HG03521 (cell line): Measurements from ENCODE around the gene GOLM1.

Experiments
- ATAC-seq: cut with Tn5 transposase; IDR thresholded peaks from one replicate; pipeline ENCODE4 v1.9.1; 2021; ENCODE audit warnings: mild to moderate bottlenecking, moderate library complexity; ENCODE audit not compliant: unreplicated experiment

The GOLM1 gene

DNA sequence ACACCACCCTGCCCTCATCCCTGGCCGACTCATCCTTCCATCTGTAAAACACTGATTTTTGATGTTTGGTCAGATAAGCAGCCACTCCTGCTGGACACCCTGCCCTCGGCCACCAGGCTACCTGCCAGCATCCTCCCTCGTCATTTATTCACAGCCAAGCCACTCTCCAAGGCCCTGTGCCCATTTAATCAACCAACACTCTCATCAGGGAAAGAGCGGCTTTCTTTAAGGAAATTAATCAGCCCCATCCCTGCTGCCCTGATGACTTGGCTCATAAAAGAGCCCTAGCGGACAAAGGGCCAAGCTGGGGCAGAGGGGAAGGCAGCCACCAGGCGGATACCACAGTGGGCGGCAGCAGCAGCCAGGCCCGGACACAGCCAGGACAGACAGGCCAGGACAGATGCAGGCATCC, 52.4 kb downstream of the GOLM1 start:
- no peak for ATAC-seq

DNA sequence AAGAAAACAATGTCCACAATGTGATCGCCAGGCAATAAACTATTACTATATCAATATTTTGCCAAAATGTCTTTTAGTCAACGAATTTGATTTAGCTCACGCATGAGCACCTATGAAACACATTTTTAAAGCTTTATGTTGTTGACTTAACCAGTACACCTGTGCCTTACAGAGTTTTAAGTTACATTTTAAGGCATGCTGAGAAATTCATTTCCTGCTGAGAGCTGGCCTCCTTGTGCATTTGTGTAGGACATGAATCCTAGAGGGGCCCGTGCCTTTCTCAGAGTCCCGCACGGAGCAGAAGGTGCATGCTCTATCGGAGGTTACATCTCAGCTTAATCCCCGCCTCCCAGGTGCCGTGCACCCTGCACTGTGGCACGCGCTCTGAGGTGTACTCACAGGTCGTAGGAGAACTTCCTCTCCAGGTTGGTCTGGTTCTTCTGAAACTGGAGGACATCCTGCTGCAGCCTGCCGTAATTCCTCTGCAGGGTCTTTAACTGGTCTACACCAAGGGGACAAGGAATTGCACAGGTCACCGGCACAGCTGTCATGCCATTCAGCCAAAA, 53.2 kb downstream of the GOLM1 start:
- ATAC-seq = no peak

DNA sequence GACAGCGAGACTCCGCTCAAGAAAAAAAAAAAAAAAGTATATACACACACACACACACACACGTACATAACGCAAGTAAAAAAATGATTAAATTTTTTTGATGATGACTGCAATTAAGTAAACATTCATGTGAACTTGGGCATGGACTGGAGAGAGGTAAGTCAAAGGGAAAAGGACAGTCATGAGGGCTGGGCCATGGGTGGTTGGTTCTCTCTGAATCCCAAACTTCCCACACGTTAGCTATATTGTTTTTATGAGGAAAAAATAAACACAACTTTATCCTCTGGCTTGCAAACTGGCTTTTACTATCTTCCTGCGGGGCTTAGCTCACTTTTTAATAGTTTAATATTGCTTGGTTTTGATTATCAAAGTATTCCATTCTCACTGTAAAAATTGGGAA, 53.7 kb downstream of the GOLM1 start:
- ATAC-seq = no peak

DNA sequence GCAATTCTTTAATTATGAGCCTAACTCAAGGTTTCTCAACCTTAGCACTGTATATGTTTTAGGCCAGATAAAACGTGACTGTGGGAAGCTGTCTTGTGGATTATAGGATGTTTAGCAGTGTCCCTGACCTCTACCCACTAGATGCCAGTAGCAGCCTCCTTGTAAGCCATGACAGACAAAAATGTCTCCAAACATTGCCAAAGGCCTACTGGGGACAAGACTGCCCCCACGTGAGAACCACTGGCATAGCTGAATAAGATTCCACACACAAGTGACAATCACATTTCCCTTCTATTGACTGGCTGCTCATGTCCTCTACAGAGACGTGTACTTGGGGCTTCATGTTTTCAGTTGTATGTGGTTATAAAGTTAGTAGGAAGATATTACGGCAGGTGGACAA, 55.4 kb downstream of the GOLM1 start:
- no peak for ATAC-seq

DNA sequence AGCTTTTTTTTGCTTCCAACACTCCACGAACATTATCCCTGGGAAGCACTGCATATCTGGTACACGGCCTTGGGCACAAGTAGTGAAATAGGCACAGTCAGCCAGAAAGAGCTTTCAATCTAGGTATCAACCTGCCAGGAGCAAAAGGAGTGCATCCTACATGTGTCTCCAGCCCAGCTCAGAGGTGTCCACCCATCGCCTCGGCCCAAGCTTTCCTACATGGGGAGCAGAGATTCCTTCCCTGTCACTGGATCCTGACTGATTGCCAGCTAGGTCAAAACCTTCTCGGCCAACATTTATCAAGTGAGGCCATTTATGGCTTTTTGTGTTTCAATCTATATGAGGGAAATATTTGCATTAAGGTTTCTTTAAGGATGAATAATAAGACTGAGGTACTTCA, 55.8 kb downstream of the GOLM1 start:
- ATAC-seq = no peak

DNA sequence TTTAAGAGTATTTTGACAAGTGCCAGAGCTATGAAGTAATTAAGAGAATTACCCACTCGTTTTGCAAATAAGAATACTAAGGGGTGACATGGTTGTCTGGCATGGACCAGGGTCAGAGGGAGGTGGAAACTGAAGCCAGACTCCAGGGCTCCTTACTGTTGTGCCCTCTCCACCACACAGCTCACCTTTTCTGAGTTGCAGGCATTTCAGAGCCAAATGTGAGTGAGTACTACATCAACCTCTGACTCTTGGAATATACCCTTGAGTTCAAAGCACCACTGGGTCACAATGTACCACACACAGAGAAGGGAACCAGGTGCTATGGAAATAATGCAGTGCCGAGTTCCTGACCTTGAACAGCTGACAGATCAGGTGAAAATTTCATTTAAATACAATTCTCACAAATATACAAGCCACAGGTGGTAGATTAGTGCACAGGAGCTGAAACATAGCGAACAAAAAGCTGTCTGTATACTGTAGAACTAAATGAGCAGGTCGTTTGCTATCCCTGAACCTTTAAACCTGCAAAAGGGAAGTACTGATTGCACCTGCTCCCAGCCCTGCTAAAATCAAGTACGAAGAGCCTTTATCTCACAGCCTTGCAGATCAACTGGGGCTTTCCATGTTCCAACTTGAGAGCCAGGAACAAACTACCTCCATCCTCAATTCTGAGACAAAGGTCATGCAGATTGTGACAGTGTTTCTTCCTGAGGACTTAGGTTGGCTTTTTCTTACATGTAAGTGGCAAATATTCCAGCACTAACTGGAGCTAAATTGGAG, 57.0 kb downstream of the GOLM1 start:
- ATAC-seq = no peak

DNA sequence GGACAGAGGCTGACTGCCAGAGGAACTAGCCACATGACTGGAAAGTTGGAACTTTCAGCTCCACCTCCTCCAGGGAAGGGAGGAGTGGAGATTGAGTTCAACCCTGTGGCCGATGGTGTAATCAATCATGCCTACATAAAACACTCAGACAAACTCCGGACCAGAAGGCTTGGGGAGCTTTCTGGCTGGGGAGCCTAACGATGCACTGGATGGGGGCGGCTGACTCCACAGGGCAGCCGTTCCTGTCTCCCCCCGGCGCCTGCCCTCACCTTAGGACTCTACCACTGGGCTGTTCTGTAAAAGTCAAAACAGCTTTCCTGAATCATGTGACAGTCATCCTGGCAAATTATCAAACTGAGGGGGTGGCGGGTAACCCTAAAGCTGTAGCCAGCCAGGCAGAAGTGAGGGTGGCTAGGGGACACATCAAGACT, 58.0 kb downstream of the GOLM1 start:
- no peak for ATAC-seq

DNA sequence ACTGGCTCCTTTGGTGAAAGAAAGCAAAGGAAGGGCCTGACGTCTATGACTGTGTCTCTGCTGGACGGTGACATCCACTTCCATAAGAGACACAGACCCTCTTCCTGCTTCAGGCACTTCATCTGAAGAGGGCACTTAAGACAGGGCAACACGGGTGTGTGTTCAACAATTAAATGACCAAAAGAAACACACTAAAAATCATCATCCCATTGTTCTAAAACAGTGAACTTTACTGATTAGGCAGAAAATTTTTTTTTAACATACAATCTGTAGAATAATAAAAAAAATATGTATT, 58.5 kb downstream of the GOLM1 start:
- no peak for ATAC-seq

DNA sequence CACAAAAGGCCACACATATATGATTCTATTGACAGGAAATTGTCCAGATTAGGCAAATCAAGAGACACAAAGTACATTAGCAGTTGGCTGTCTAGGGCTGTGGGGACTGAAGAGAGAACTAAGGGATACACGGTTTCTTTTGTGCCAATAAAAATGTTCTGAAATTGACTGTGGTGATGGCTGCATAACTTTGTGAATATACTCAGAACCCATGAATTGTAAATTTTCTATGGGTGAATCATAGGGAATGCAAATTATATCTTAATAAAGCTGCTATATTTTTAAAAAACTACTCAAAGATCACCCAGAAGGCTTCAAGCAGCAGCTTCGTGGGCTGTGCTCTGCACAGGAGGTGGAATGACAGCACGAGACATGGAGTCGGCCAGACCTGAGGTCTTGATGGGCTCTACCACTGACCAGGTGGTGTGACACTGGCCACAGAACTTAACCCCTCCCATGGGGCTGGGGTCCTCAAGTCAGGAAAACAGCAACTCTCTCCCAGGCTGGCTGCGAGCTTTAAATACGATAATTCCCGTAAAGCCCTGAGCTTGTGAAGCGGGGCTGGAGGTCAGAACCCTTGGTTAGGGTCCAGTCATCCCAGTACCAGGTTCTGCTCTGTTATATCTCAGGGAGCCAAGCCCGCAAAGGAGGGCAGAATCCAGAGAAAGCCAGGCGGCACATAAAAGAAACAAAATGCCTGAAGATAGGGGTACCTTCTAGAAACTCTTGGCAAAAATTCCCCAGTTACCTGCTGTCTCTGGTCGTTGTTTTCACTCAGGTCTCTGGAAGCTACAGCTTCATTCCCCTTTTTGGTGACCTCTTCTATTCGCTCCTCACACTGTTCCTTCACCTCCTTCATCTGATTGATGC, 59.1 kb downstream of the GOLM1 start:
- no peak for ATAC-seq

DNA sequence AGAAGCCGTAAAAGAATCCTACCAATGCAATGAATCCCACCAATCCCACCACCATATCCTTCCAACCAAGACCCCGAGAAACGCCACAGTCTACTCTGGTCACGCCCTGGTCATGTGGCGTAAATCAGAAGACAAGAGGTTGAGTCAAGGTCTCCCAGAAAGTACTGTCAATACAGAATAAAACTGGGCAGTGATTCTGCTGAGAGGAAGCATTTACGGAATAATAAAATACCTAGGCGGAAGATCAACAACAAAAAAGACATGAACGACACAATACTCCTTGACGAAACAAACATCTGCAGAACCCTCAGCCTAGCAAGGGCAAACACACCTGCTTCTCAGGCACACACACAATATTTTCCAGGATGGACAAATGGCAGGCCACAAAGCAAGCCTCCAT, 62.8 kb downstream of the GOLM1 start:
- no peak for ATAC-seq

DNA sequence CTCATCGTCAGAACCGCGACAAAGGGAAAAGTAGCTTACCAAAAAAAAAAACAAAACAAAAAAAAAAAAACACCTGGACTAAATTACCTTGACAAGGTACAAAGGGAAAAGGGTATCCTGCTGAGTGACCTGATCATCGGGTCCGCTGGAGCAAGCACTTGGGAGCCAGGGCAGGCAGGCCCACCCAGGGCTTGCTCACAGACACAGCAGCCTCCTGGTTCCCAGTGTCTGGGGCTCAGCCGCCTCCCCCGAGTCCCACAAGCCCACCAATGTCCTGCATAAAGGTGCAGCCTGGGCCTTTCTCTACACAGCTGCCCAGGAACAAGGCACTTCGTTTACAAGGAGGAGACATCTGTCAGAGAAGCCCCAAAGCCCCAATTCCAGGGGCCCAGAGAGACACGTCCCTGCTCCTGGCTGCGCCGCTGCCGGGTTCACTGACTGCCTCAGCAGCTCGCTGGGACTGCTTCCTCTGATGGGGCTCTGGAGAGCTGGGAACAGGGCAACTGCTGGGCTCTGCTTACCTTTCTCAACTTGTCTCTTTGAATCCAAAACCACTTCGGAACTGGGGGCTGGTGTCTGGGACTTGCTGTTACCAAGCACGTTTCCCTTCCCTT, 63.4 kb downstream of the GOLM1 start:
- no peak for ATAC-seq

DNA sequence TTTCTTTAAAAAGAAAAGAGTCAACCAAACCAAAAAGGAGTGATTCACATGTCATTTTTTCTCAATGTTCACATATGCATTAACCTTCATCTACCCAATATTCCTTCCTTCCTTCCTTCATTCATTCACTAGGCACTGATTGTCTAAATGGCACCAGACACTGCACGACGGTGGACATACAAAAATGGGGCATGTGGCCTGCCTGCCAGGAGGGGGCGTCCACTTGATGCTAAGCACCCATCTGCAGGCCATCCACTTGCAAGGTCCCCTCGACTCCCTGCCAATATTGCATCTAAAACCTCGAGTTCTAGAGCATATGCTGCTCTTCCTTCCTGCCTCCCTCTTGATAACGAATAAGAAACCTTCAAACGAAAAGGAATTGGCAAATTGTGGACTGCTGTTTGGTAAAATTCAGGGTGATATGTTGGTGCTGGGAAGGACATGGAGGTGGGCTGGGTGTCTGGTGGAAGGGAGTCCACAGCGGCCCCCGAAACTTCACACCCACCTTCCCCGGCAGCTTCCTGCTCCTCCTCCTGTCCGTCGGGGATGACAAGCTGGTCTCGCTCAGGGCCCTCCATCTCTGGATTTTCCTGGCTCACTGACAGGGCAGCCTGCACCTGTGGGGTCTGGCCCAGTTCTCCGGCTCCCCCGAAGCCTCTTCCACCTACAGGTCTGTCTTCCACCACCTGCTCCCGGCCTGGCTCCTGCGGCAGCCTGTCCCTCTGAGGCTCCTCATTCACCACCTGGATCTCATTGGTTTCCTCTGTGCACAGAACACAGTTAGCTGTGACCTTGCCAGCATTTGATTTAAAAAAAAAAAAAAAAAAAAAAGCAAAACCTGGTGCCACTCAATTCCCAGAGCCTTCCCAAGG, 64.3 kb downstream of the GOLM1 start:
- no peak for ATAC-seq

DNA sequence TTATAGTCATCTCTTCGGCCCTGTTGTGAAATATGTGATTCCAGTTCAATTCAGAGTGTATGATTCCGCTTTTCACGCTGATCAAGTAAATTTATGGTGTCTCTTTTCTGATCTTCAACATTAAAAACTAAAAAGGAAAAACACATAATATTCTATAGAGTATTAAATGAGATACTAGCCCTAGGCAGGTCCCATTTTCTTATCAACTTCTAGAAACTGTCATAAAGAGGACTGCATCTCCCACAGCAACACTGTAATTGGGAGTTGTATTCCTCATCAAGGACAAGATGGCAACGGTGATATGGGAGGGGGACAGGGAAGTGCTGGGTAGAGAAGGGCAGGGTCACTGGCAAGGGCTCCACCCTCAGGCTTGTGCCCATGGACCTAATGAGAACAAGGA, 71.6 kb downstream of the GOLM1 start:
- no peak for ATAC-seq

DNA sequence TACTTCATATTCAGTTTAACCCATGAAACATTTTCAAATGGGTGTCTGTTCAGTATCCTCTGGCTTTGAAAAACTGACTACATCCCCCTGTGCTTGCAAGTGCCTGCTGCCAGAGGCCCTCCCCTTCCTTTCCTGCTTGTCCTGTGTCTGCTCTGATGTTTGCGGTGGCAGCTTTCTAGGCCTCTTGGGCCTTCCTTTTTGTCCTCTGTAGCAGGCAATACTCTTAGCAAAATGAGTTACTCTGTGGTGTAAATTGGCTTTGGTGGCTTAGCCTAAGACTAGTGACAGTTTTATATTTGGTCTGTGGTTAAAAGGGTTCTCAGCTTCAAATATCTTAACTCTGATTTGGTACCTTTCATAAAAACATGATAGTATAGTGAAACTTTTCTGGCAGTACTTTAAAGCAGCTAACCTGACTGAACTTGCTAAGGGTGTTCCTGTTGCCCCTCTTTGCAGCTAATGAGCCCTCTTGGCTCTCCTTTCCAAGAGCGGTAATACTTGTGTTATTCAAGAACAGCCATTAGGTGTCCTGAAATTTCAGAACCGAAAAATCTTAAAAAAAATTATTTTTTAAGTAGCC, 76.6 kb downstream of the GOLM1 start:
- no peak for ATAC-seq

DNA sequence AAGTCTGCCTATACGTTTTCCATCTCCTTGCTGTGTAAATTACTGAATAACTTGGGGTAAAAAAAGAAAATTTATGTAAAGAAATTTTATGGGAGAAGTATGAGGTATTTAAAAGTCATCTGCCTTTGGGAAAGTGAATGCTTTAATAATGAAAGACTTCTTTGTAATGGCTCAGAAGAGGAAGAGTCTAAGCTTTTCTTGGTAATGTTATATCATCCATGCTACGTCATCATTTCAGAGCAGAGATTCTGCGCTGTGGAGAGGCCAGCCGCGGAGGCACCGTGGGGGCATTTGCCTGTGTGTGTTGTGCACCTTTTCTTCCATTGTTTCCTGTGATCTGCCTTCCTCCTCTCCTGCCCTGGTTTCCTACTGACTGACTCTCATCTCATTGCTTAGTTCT, 78.2 kb downstream of the GOLM1 start:
- ATAC-seq = no peak

DNA sequence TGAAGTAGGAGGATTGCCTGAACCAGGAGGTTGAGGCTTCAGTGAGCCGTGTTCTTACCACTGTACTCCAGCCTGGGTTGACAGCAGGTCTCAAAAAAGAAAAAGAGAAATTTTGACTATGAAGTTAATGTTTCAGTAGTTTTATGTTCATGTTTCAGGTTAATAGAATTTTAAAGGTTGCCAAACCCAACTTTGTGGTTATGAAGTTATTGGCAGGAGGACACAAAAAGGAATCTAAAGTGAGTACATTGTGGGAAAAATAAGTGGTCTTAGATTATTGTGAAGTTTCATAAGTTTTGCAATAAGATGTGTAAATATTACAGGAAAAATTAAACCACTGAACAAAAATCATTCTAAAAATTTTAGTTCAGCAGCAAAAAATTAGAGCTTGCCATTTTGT, 78.6 kb downstream of the GOLM1 start:
- no peak for ATAC-seq

DNA sequence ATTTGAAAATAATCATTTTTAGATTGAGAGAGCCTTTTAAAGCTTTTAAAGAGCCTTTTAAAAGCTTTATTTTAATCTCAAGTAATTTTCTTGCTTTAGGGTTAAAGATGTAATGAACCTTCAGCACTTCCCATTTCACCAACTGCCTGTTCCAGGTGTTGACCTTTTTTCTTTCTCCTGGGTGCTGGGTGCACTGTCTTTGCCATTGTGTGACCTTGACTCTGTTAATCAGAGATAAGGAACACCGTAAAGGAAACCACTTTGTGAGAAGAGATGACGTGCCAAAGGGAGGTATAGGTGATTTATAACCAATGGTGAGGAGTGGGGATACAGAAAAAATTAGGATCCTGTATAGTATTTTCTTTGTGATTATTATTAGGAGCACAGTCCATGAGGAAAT, 90.2 kb downstream of the GOLM1 start:
- no peak for ATAC-seq

DNA sequence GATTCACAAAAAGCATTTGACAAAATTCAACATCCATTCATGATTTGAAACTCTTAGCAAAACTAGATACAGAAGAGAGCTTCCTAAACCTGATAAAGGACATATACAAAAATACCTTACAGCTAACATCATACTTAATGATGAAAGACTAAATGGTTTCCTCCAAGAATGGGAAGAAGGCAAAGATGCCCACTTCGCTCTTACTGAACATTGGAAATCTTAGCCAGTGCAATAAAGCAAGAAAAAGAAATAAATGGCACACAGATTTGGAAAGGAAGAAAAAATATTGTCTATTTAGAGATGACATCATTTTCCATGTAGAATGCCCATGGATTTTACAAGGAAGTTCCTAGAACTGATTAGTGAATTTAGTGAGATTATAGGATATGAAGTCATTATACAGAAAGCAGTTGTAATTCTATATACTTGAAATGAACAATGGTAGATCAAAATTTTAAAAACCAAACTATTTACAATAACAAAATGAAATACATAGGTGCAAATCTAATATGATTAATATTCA, 94.0 kb downstream of the GOLM1 start:
- ATAC-seq = no peak

DNA sequence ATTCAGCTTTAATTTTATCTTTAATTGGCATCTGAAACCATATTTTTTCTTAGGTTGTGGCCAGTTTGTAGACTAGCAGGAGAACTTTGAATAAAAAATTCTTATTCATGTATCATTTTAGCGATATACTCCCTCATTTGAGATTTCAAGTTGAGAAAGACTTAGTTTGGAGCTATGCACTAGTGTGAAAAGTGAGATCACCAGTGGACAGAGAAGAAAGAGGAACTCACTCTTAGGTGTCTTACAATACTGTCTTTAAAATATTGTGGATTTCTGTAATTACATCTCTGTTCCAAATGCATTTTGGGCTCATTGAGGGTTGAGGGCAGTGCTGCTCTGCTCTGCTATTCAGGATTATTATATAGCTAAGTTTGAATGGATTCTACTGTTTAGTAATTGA, 103.8 kb downstream of the GOLM1 start:
- ATAC-seq = no peak

DNA sequence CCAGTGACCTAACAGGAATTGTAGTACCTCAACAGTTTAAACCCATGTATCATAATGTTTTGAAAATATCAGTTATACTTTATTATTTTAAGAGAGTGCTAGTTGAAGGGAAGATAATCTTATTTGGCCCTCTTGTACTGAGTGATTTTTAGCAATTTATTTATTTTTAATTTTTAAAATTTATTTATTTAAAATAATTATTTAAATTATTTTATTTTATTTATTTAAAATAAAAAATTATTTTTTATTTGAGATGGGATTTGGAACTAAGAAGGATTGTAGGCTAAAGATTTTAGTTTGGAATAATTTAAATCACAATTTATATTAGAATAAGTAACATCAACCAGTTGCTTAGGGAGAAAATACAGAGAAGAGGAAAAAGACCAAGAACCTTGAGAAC, 104.3 kb downstream of the GOLM1 start:
- no peak for ATAC-seq
